Loucy (cell line): Measurements from ENCODE around the gene POU4F1.

Source experiments
- EZH2phosphoT487 ChIP-seq: fragments of 200-600 bp; IDR thresholded peaks from 2 replicates; pipeline ENCODE4 v1.6.1; 2018; ENCODE audit warnings: antibody characterized with exemption, mild to moderate bottlenecking, moderate library complexity, borderline replicate concordance
- TF ChIP-seq, protein P1 (sequence below): fragments of 200-600 bp; sonication (generic); conservative IDR thresholded peaks from 2 replicates; pipeline ENCODE4 v1.5.1; 2014; ENCODE audit warnings: mild to moderate bottlenecking, antibody characterized with exemption, low read length

DNA sequence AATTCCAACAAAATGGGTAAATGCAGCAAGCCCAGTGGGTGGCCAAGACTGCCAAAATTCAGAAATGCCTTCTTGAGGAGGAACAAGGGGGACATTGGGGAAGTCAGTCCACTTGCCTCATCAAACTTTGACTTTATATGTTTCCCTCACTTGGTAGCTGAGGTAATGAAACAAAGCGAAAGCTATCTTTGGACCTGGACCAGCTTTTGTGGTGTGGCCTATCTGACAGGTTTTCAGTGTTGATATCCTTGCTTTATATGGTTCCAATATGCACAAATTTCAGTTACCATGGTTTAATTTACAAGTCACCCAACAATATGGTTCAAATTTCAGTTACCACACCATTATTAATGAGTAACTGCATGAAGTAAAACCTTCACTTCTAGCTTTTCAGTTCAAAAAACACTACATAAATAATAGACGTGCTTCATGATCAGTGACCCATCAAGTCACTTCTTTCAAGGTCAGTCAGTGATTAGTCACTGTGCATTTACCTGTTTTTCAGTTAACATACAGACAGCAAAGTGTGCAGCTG is 17.7 kb upstream of the POU4F1 start:
- TF ChIP-seq, protein P1, sequence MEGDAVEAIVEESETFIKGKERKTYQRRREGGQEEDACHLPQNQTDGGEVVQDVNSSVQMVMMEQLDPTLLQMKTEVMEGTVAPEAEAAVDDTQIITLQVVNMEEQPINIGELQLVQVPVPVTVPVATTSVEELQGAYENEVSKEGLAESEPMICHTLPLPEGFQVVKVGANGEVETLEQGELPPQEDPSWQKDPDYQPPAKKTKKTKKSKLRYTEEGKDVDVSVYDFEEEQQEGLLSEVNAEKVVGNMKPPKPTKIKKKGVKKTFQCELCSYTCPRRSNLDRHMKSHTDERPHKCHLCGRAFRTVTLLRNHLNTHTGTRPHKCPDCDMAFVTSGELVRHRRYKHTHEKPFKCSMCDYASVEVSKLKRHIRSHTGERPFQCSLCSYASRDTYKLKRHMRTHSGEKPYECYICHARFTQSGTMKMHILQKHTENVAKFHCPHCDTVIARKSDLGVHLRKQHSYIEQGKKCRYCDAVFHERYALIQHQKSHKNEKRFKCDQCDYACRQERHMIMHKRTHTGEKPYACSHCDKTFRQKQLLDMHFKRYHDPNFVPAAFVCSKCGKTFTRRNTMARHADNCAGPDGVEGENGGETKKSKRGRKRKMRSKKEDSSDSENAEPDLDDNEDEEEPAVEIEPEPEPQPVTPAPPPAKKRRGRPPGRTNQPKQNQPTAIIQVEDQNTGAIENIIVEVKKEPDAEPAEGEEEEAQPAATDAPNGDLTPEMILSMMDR: no peak
- TF ChIP-seq EZH2phosphoT487: no peak
